ENCODE measurements around the gene MMEL1.
"Not testable (repeated sequence)": the region's sequence is repeated elsewhere in the genome, so short reads cannot be mapped to it uniquely, and the experiment has no call there.

The MMEL1 gene

GRCh38 chr1:2628933-2629626 lies 3.7 kb downstream of the MMEL1 start:
- TF ChIP-seq POLR2AphosphoS5 (IDR thresholded peaks at IDR 0.05; ENCODE audit: low read depth) = no peak
- no peak for TF ChIP-seq REST (IDR thresholded peaks at IDR 0.05; ENCODE audit: insufficient replicate concordance, low read depth)
- no peak for TF ChIP-seq SPI1 (IDR thresholded peaks at IDR 0.05; ENCODE audit: borderline replicate concordance, low read depth)
- TF ChIP-seq, protein P1, sequence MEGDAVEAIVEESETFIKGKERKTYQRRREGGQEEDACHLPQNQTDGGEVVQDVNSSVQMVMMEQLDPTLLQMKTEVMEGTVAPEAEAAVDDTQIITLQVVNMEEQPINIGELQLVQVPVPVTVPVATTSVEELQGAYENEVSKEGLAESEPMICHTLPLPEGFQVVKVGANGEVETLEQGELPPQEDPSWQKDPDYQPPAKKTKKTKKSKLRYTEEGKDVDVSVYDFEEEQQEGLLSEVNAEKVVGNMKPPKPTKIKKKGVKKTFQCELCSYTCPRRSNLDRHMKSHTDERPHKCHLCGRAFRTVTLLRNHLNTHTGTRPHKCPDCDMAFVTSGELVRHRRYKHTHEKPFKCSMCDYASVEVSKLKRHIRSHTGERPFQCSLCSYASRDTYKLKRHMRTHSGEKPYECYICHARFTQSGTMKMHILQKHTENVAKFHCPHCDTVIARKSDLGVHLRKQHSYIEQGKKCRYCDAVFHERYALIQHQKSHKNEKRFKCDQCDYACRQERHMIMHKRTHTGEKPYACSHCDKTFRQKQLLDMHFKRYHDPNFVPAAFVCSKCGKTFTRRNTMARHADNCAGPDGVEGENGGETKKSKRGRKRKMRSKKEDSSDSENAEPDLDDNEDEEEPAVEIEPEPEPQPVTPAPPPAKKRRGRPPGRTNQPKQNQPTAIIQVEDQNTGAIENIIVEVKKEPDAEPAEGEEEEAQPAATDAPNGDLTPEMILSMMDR (IDR thresholded peaks at IDR 0.05; ENCODE audit: insufficient read depth, low read length) = no peak
- TF ChIP-seq GABPA (IDR thresholded peaks at IDR 0.05; ENCODE audit: low read depth) = no peak
- Histone ChIP-seq H3K4me3 (replicated peaks; ENCODE audit: insufficient read depth, low read length) (no peak overlapping the region), H3K27me3 (ENCODE audit: insufficient read depth, poor library complexity, severe bottlenecking) (peaks cover 20% of the 10 kb centered on the region), H3K27ac (replicated peaks) (no peak overlapping the region)
- no peak for DNase-seq (ENCODE audit: low read depth in 1 of 2, low spot score in 1 of 2)

DNA sequence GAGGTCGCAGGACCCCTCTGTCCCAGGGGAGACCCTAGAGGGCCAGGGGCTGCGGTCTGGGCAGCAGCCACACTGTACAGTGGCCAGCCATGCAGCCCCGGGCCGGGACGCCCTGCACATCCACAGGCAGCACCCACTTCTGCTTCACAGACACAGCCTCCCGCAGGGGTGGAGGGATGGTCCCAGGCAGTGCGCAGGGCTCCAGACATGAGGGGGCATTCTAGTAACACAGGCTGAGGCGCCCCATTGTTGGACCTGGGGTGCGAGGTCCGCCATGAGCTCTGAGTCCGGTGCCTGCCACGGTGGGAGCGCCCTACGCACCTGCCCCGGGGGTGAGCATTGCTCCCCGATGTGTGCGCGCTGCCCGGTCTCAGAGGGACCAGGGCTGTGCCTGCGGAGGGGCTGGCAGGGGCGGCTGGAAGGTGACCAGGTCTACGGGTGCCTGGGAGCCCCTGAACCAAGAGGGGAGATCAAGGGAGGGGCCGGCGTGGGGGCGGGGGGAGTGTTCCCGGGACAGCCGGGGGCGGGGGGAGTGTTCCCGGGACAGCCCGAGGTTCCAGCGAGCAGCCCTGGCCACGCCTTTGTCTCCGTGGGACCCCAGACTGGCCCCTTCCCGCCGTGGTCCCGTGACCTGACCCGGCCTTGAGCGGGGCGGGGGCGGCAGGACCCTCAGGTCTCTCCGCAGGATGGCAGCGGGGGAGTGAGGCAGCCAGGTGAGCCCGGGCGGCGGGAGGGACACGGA lies 4.5 kb downstream of the MMEL1 start:
- Histone ChIP-seq H3K27me3 (ENCODE audit: insufficient read depth, poor library complexity, severe bottlenecking) (peaks cover 20% of the 10 kb centered on the region), H3K27ac (replicated peaks) (no peak overlapping the region), H3K4me3 (replicated peaks; ENCODE audit: insufficient read depth, low read length) (no peak overlapping the region)
- TF ChIP-seq GABPA (IDR thresholded peaks at IDR 0.05; ENCODE audit: low read depth) (no peak), SPI1 (IDR thresholded peaks at IDR 0.05; ENCODE audit: borderline replicate concordance, low read depth) (no peak), REST (IDR thresholded peaks at IDR 0.05; ENCODE audit: insufficient replicate concordance, low read depth) (no peak), POLR2AphosphoS5 (IDR thresholded peaks at IDR 0.05; ENCODE audit: low read depth) (no peak)
- TF ChIP-seq, protein P1 (IDR thresholded peaks at IDR 0.05; ENCODE audit: insufficient read depth, low read length) = no peak
- DNase-seq (ENCODE audit: low read depth in 1 of 2, low spot score in 1 of 2) = no peak

GRCh38 chr1:2627746-2628145 lies 5.1 kb downstream of the MMEL1 start:
- Histone ChIP-seq H3K4me3 (replicated peaks; ENCODE audit: insufficient read depth, low read length) (no peak overlapping the region), H3K27me3 (ENCODE audit: insufficient read depth, poor library complexity, severe bottlenecking) (peaks cover 20% of the 10 kb centered on the region), H3K27ac (replicated peaks) (no peak overlapping the region)
- TF ChIP-seq GABPA (IDR thresholded peaks at IDR 0.05; ENCODE audit: low read depth) (no peak), POLR2AphosphoS5 (IDR thresholded peaks at IDR 0.05; ENCODE audit: low read depth) (no peak), REST (IDR thresholded peaks at IDR 0.05; ENCODE audit: insufficient replicate concordance, low read depth) (no peak), SPI1 (IDR thresholded peaks at IDR 0.05; ENCODE audit: borderline replicate concordance, low read depth) (no peak)
- TF ChIP-seq, protein P1 (IDR thresholded peaks at IDR 0.05; ENCODE audit: insufficient read depth, low read length) = no peak
- DNase-seq (ENCODE audit: low read depth in 1 of 2, low spot score in 1 of 2) = no peak

- H3K4me3 ChIP-seq (replicated peaks; ENCODE audit: insufficient read depth, low read length); DNase-seq (ENCODE audit: low read depth in 1 of 2, low spot score in 1 of 2); H3K27ac ChIP-seq (replicated peaks): not testable (repeated sequence)
- peaks cover 20% of the 10 kb centered on the region for H3K27me3 ChIP-seq (ENCODE audit: insufficient read depth, poor library complexity, severe bottlenecking)
Measured at GRCh38 chr1:2625748-2626147, 7.1 kb downstream of the MMEL1 start.
